H1 (cell line): ENCODE data around the gene ARL11. TPM values are rescaled to one million over a fixed set of nuclear protein-coding genes. Genes with fewer than 3 reads are reported as not detected.

Source experiments
- CTCF ChIA-PET: fragments of 300-600 bp; sonication (Branson Sonifier 250); formaldehyde crosslinking; loops from one replicate; lab custom pipeline; 2021; ENCODE audit not compliant: partially characterized antibody; lab: Charles Lee
- POLR2A ChIA-PET: fragments of 300-600 bp; sonication (Branson Sonifier 250); formaldehyde crosslinking; loops from one replicate; lab custom pipeline; 2021; ENCODE audit warnings: inconsistent platforms; ENCODE audit not compliant: partially characterized antibody; lab: Charles Lee
- DNase-seq, 2 experiments: peaks; one replicate each; pipeline versions ENCODE4 v3.0.0 to v3.0.0-alpha.2; 2010 to 2022; ENCODE audit warnings: low spot score in 2 of 2, low read depth in 1 of 2, mixed read lengths in 1 of 2
- FAIRE-seq: peaks from 2 replicates; lab custom pipeline; 2011; peaks lifted over from hg19 to GRCh38; lab: Jason Lieb, UNC
- H2AFZ ChIP-seq: 2 replicates; pipeline ENCODE4 v1.8.1; 2012; ENCODE audit warnings: low read length, inconsistent platforms
- H2AK5ac ChIP-seq: 2 replicates; pipeline ENCODE4 v1.6.1; 2013; ENCODE audit warnings: low read depth, low read length
- H2BK120ac ChIP-seq: replicated peaks from 2 replicates; pipeline ENCODE3; 2013; ENCODE audit warnings: low read depth, low read length, inconsistent platforms
- H2BK12ac ChIP-seq: 2 replicates; pipeline ENCODE4 v1.6.1; 2013; ENCODE audit warnings: low read depth, low read length
- H2BK15ac ChIP-seq: 2 replicates; pipeline ENCODE4 v1.6.1; 2013; ENCODE audit warnings: low read length
- H2BK20ac ChIP-seq: 2 replicates; pipeline ENCODE4 v1.6.1; 2013; ENCODE audit warnings: low read length
- H2BK5ac ChIP-seq: 2 replicates; pipeline ENCODE4 v1.6.1; 2013; ENCODE audit warnings: low read depth, low read length
- H3K14ac ChIP-seq: 2 replicates; pipeline ENCODE4 v1.6.1; 2013; ENCODE audit warnings: inconsistent platforms; ENCODE audit not compliant: insufficient read length
- H3K18ac ChIP-seq: 2 replicates; pipeline ENCODE4 v1.6.1; 2013; ENCODE audit warnings: low read length; ENCODE audit errors: extremely low read depth
- H3K23ac ChIP-seq: 2 replicates; pipeline ENCODE4 v1.6.1; 2013; ENCODE audit warnings: inconsistent platforms; ENCODE audit not compliant: insufficient read length
- H3K23me2 ChIP-seq: 2 replicates; pipeline ENCODE4 v1.6.1; 2013; ENCODE audit warnings: low read depth, low read length
- H3K27ac ChIP-seq: 2 replicates; pipeline ENCODE4 v1.6.1; 2011; ENCODE audit warnings: low read depth, low read length, inconsistent platforms
- H3K27me3 ChIP-seq, 4 experiments: replicated peaks in 1 of 4; 1 replicate in 1 of 4; 2 replicates in 3 of 4; pipeline versions ENCODE4 v1.6.1 to v1.8.1; 2011 to 2013; ENCODE audit warnings: low read length in 3 of 4, mild to moderate bottlenecking in 3 of 4, inconsistent platforms in 2 of 4, mixed read lengths in 2 of 4, moderate library complexity in 1 of 4; ENCODE audit not compliant: control insufficient read depth in 3 of 4, insufficient read depth in 3 of 4; ENCODE audit errors: extremely low read depth in 1 of 4
- H3K36me3 ChIP-seq, 4 experiments: 2 replicates each; pipeline versions ENCODE4 v1.6.1 to v1.8.1; 2011 to 2013; ENCODE audit warnings: mild to moderate bottlenecking in 4 of 4, low read length in 3 of 4, moderate library complexity in 2 of 4, control low read depth in 1 of 4, inconsistent platforms in 1 of 4; ENCODE audit not compliant: insufficient read depth in 4 of 4, control insufficient read depth in 2 of 4
- H3K4ac ChIP-seq: replicated peaks from 2 replicates; pipeline ENCODE3; 2013; ENCODE audit warnings: low read length, low read depth, mixed read lengths, inconsistent platforms; ENCODE audit not compliant: insufficient read length
- H3K4me1 ChIP-seq, 4 experiments: replicated peaks in 1 of 4; 1 replicate in 1 of 4; 2 replicates in 3 of 4; pipeline versions ENCODE4 v1.6.1 to v1.8.1; 2011 to 2013; ENCODE audit warnings: low read length in 3 of 4, inconsistent platforms in 2 of 4, mixed read lengths in 1 of 4; ENCODE audit not compliant: insufficient read depth in 4 of 4, control insufficient read depth in 3 of 4
- H3K4me2 ChIP-seq, 2 experiments: 2 replicates each; pipeline versions ENCODE4 v1.6.1 to v1.8.1; 2011 to 2013; ENCODE audit warnings: low read depth in 2 of 2, low read length in 2 of 2, control low read depth in 1 of 2, inconsistent platforms in 1 of 2, mild to moderate bottlenecking in 1 of 2; ENCODE audit not compliant: insufficient read depth in 1 of 2
- H3K4me3 ChIP-seq, 4 experiments: fragments of 200-600, 300-600 bp in 1 of 4; sonication (generic), shearing (Covaris generic), sonication (Bioruptor Twin) in 1 of 4; 2 replicates each; pipeline versions ENCODE4 v1.5.1 to v1.8.1; 2011 to 2016; ENCODE audit warnings: low read length in 4 of 4, low read depth in 3 of 4, control low read depth in 2 of 4, inconsistent platforms in 2 of 4, mild to moderate bottlenecking in 2 of 4, mixed read lengths in 1 of 4, moderate library complexity in 1 of 4; ENCODE audit not compliant: insufficient read depth in 2 of 4; ENCODE audit errors: extremely low read depth in 1 of 4
- H3K56ac ChIP-seq: replicated peaks from 2 replicates; pipeline ENCODE3; 2013; ENCODE audit warnings: low read depth, mild to moderate bottlenecking, mixed read lengths, low read length, inconsistent platforms; ENCODE audit not compliant: insufficient read length
- H3K79me1 ChIP-seq: 2 replicates; pipeline ENCODE4 v1.6.1; 2013; ENCODE audit warnings: low read depth, low read length, control low read depth
- H3K79me2 ChIP-seq, 2 experiments: 2 replicates each; pipeline versions ENCODE4 v1.6.1 to v1.8.1; 2012 to 2013; ENCODE audit warnings: low read length in 2 of 2, mild to moderate bottlenecking in 2 of 2, inconsistent platforms in 1 of 2; ENCODE audit not compliant: insufficient read depth in 2 of 2, control insufficient read depth in 1 of 2
- H3K9ac ChIP-seq, 4 experiments: replicated peaks in 1 of 4; 1 replicate in 1 of 4; 2 replicates in 3 of 4; pipeline versions ENCODE4 v1.6.1 to v1.8.1; 2011 to 2013; ENCODE audit warnings: low read depth in 3 of 4, low read length in 3 of 4, control low read depth in 2 of 4, mild to moderate bottlenecking in 2 of 4, moderate library complexity in 2 of 4, inconsistent platforms in 1 of 4; ENCODE audit errors: extremely low read depth in 1 of 4
- H3K9me3 ChIP-seq, 2 experiments: 2 replicates each; pipeline versions ENCODE4 v1.6.1 to v1.8.1; 2012 to 2013; ENCODE audit warnings: mild to moderate bottlenecking in 2 of 2, moderate library complexity in 2 of 2, control low read depth in 1 of 2, inconsistent platforms in 1 of 2, low read depth in 1 of 2, low read length in 1 of 2, mixed read lengths in 1 of 2; ENCODE audit not compliant: insufficient read depth in 2 of 2
- H4K20me1 ChIP-seq, 2 experiments: replicated peaks in 1 of 2; 2 replicates each; pipeline versions ENCODE3 to v1.8.1; 2011 to 2013; ENCODE audit warnings: inconsistent platforms in 2 of 2, low read length in 2 of 2, mild to moderate bottlenecking in 1 of 2; ENCODE audit not compliant: insufficient read depth in 2 of 2, control insufficient read depth in 1 of 2
- H4K5ac ChIP-seq: 2 replicates; pipeline ENCODE4 v1.6.1; 2013; ENCODE audit warnings: low read length, low read depth, mixed read lengths, inconsistent platforms; ENCODE audit not compliant: insufficient read length
- H4K8ac ChIP-seq: 2 replicates; pipeline ENCODE4 v1.8.0; 2013; ENCODE audit warnings: mild to moderate bottlenecking, moderate library complexity, low read length, inconsistent platforms; ENCODE audit not compliant: insufficient read depth; ENCODE audit errors: extremely low read depth
- H4K91ac ChIP-seq: replicated peaks from 2 replicates; pipeline ENCODE3; 2013; ENCODE audit warnings: low read length, mixed read lengths, inconsistent platforms; ENCODE audit not compliant: insufficient read length
- ASH2L ChIP-seq: fragments of 200-600, 300-600 bp; sonication (generic); IDR thresholded peaks from one replicate; pipeline ENCODE4 v1.7.1; 2017; ENCODE audit warnings: low read length
- CTBP2 ChIP-seq: IDR thresholded peaks from 2 replicates; pipeline ENCODE4 v1.7.0; 2011; ENCODE audit warnings: borderline replicate concordance, mild to moderate bottlenecking, moderate library complexity, mixed read lengths, low read length; ENCODE audit not compliant: insufficient read depth, insufficient read length
- GABPA ChIP-seq: IDR thresholded peaks from 2 replicates; pipeline ENCODE4 v1.6.1; 2011; ENCODE audit warnings: mild to moderate bottlenecking, low read length, moderate library complexity, borderline replicate concordance; ENCODE audit not compliant: insufficient read depth
- PHF8 ChIP-seq: fragments of 200-600 bp; sonication (generic); conservative IDR thresholded peaks from 2 replicates; pipeline ENCODE4 v1.7.1; 2012; ENCODE audit warnings: low read depth, mild to moderate bottlenecking, inconsistent platforms, low read length, moderate library complexity
- RAD21 ChIP-seq, 2 experiments: IDR thresholded peaks in 1 of 2; conservative IDR thresholded peaks in 1 of 2; 2 replicates each; pipeline ENCODE4 v1.6.1; 2011; ENCODE audit warnings: low read depth in 2 of 2, low read length in 2 of 2, improper control_type of control experiment in 1 of 2, inconsistent platforms in 1 of 2, mild to moderate bottlenecking in 1 of 2, moderate library complexity in 1 of 2
- RBBP5 ChIP-seq: IDR thresholded peaks from 2 replicates; pipeline ENCODE4 v1.7.1; 2012; ENCODE audit warnings: low read depth, mild to moderate bottlenecking, inconsistent platforms, low read length, moderate library complexity, borderline replicate concordance
- SAP30 ChIP-seq: fragments of 300-600 bp; sonication (generic); IDR thresholded peaks from 2 replicates; pipeline ENCODE4 v1.7.1; 2012; ENCODE audit warnings: low read length, moderate library complexity, mild to moderate bottlenecking, inconsistent platforms; ENCODE audit not compliant: insufficient read depth, insufficient replicate concordance
- SP1 ChIP-seq: IDR thresholded peaks from 2 replicates; pipeline ENCODE4 v1.6.1; 2011; ENCODE audit warnings: low read depth, low read length
- WGBS, 2 experiments: shearing (Covaris generic) in 1 of 2; methylation state at CpG; one replicate each; pipeline versions ENCODE4 v1.1.6 to v1.1.7; 2013 to 2015; ENCODE audit warnings: low lambda C conversion rate in 2 of 2, mixed read lengths in 2 of 2, inconsistent platforms in 1 of 2, low coverage in 1 of 2, missing lambda C conversion rate in 1 of 2; ENCODE audit not compliant: insufficient replicate concordance in 2 of 2, insufficient coverage in 1 of 2, insufficient read length in 1 of 2; ENCODE audit errors: extremely low coverage in 1 of 2, missing lambda C conversion rate in 1 of 2; 5-methylcytosine and 5-hydroxymethylcytosine counted together
- polyA plus RNA-seq, 7 experiments: library from polyadenylated mRNA; depleted of rRNA in 3 of 7; stranded (reverse) in 5 of 7; unstranded in 2 of 7; fragments of >200 nt in 5 of 7; fragments of 200-250 nt in 2 of 7; gene quantifications; 1 replicate in 5 of 7; 2 replicates in 1 of 7; 4 replicates in 1 of 7; pipeline versions ENCODE4 v1.2.1 to v1.2.3, GENCODE V29; 2011 to 2013; ENCODE audit warnings: missing spikeins in 2 of 7, mixed read lengths in 2 of 7
- total RNA-seq: library from RNA; stranded (reverse); fragmentation: NEBNext Ultra II Directional; extraction: Animal tissue kit (Norgen Biotek cat#: 25700); gene quantifications from 2 replicates; pipeline ENCODE4 v1.2.1, GENCODE V29; 2021
- TF ChIP-seq, protein P1 (sequence below): IDR thresholded peaks from 2 replicates; pipeline ENCODE4 v1.6.1; 2012; ENCODE audit warnings: inconsistent platforms

The ARL11 gene
- total and polyA plus RNA-seq, 2 of the 8 experiments (the other 6 are each of a cell fraction or from before 2014, with no cell fraction given): 0.45 to 0.52 TPM

DNA sequence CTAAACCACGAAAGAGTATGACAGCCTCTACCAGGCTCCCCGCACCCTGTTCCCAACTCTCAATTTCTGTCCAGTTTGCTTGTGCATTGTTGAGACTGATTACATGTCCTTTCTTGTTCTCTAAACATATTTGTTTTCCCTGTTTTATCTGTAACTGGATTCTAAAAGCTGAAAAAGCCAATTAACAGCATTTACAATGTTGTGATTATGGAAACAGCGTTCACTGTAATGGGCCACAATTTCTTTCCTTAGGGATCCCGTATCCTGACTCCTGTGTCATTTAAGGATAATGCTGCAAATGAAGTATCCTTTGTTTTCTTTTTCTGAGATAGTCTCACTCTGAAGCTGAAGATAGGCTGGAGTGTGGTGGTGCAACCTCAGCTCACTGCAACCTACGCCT lies 42.5 kb downstream of the ARL11 start:
- whole genome bisulfite sequencing, 2 experiments: 94% methylated on average over 5 of the region's 5 CpGs; no CpG with 5 or more reads in 1 of the 2 experiments
- Histone ChIP-seq H3K4ac (no peak overlapping the region), H3K79me2 (peaks cover 0 to 25% of the 10 kb centered on the region in 2 experiments; a peak in 2 of 4 replicates), H3K36me3 (peaks cover 2 to 25% (median 17%) of the 10 kb centered on the region in 4 experiments; a peak in 7 of 8 replicates), H3K9me3 (no peaks in the 10 kb centered on the region), H2BK20ac (no peak overlapping the region), H2BK120ac (no peak overlapping the region), H2AK5ac (no peak overlapping the region), H4K5ac (no peak overlapping the region), H3K79me1 (no peaks in the 10 kb centered on the region; the same call in 1 of the 2 replicates), H2BK15ac (no peak overlapping the region), H2BK5ac (no peak overlapping the region), H3K9ac (no peak overlapping the region), H3K4me1 (peaks cover 0 to 8% (median 0%) of the 10 kb centered on the region in 4 experiments; a peak in 2 of 7 replicates), H3K4me3 (no peak overlapping the region), H3K4me2 (no peak overlapping the region), H3K18ac (no peak overlapping the region), H2BK12ac (no peak overlapping the region), H2AFZ (no peak overlapping the region), H3K27me3 (no peaks in the 10 kb centered on the region), H3K23me2 (no peaks in the 10 kb centered on the region), H3K56ac (no peak overlapping the region), H4K20me1 (peaks cover 0 to 6% of the 10 kb centered on the region in 2 experiments), H4K91ac (no peak overlapping the region), H3K27ac (no peak overlapping the region), H3K14ac (no peak overlapping the region), H4K8ac (no peak overlapping the region), H3K23ac (no peak overlapping the region)
- DNase-seq (no peak), FAIRE-seq (no peak)
- ChIA-PET POLR2A (interaction anchor here (0.8 to 3.7 kb wide), 7 partner anchors 12 to 122 kb away, joined by 3 to 22 read pairs (median 5); partner anchors contain the start of genes EBPL and KPNA3), CTCF (interaction anchor here (0.7 to 4.0 kb wide), 18 partner anchors 8 to 180 kb away, joined by 3 to 16 read pairs (median 4); partner anchors contain the start of gene EBPL)
- TF ChIP-seq CTBP2 (no peak), RAD21 (IDR thresholded peaks at IDR 0.05 in 1 of 2, conservative IDR thresholded peaks at IDR 0.05 in 1 of 2; ENCODE audit: low read depth in 2 of 2, low read length in 2 of 2) (no peak), SAP30 (no peak), PHF8 (no peak), SP1 (no peak), RBBP5 (no peak), ASH2L (no peak), GABPA (no peak)
- TF ChIP-seq, protein P1, sequence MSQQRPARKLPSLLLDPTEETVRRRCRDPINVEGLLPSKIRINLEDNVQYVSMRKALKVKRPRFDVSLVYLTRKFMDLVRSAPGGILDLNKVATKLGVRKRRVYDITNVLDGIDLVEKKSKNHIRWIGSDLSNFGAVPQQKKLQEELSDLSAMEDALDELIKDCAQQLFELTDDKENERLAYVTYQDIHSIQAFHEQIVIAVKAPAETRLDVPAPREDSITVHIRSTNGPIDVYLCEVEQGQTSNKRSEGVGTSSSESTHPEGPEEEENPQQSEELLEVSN: no peak
